Measurements from ENCODE around the gene MYLK. TPM values are rescaled to one million over a fixed set of nuclear protein-coding genes. Genes with fewer than 3 reads are reported as not detected.

Gene MYLK
- total and polyA plus RNA-seq, 2 donors (not counting 1 experiment from before 2014, with no cell fraction given) = 0.51 TPM; not detected in 1

DNA sequence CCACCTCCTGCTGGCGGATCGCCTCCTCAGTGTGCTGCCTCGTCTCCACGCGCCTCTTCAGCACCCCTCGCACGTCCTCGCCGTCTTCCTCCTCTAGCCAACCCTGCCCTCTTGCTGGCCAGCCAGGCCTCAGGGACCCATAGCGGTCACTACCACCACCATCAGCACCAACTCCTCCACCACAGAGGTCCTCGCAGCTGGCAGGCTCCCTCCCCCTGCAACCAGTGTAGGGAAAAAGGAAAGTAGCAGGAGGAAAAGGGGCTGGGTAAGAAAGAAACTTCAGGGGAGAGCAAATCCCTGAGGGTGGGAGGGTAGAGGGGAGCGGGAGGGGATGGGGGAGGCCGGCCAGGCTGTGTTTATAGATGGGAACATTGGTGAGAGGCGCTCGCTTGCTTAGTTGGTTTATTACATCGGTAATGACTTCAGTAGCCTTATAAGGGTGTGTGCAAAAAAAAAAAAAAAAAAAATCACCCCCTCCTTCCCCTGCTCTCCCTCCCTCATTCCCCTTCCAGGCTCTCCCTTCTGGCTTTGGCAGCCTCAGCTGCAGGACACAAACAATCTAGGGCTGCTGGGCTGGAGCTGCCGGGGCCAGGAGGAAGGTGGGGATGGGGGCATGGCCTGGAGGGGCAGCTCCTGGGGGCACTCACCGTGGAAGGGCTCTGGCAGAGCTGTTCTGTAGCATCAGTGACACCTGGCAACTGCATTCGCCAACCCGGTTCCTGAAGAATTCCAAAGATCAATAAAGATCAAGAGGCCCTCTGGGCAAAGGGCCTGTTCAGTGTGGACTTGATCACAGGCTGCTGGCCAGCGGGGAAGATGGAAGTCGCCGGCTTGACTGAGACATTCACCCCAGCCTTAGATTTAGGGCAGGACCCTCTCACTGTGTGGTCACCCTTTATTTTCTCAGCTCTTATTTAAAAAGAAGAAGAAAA is 183.1 kb downstream of the MYLK start:
- no peaks in the 10 kb centered on the region for H3K9me3 ChIP-seq (ENCODE audit: control extremely low read depth in 1 of 3, control insufficient read depth in 2 of 3, insufficient read depth in 1 of 3, low read length in 2 of 3)
- no peak overlapping the region for H3K4me2 ChIP-seq (replicated peaks; ENCODE audit: low read depth, low read length, poor library complexity, severe bottlenecking)
- H3K4me1 ChIP-seq (ENCODE audit: control insufficient read depth in 2 of 2, insufficient read depth in 2 of 2, low read length in 2 of 2) = peaks cover 3 to 4% of the 10 kb centered on the region in 2 donors
- intact Hi-C loops (cut with micrococcal nuclease) = no loop called here
- ChIA-PET POLR2A (no interaction called here), CTCF (interaction anchor here (1.3 to 3.2 kb wide), 2 partner anchors 23 to 48 kb away, joined by 5 to 29 read pairs; no protein-coding TSS in a partner anchor)
- H3K27me3 ChIP-seq (replicated peaks in 1 of 4; ENCODE audit: control extremely low read depth in 1 of 4, control insufficient read depth in 3 of 4, insufficient read depth in 4 of 4, low read length in 3 of 4) = no peaks in the 10 kb centered on the region
- Mint-ChIP-seq H3K27me3 (peaks cover 13% of the 10 kb centered on the region), H3K9me3 (ENCODE audit: insufficient read depth) (no peaks in the 10 kb centered on the region), H3K27ac (no peak overlapping the region), H3K4me1 (peaks cover 5% of the 10 kb centered on the region), H3K4me3 (no peak overlapping the region)
- no peak overlapping the region for H3K9ac ChIP-seq (ENCODE audit: low read length)
- no peak overlapping the region for H2AFZ ChIP-seq (ENCODE audit: insufficient read depth, low read depth, low read length, poor library complexity, severe bottlenecking)
- ATAC-seq (ENCODE audit: low read depth) (no peak), DNase-seq (no peak)
- WGBS (ENCODE audit: insufficient coverage) = 91% methylated on average over 6 of the region's 23 CpGs
- no peaks in the 10 kb centered on the region for H4K20me1 ChIP-seq (ENCODE audit: control insufficient read depth, insufficient read depth, low read length, poor library complexity, severe bottlenecking)
- TF ChIP-seq, protein P1, sequence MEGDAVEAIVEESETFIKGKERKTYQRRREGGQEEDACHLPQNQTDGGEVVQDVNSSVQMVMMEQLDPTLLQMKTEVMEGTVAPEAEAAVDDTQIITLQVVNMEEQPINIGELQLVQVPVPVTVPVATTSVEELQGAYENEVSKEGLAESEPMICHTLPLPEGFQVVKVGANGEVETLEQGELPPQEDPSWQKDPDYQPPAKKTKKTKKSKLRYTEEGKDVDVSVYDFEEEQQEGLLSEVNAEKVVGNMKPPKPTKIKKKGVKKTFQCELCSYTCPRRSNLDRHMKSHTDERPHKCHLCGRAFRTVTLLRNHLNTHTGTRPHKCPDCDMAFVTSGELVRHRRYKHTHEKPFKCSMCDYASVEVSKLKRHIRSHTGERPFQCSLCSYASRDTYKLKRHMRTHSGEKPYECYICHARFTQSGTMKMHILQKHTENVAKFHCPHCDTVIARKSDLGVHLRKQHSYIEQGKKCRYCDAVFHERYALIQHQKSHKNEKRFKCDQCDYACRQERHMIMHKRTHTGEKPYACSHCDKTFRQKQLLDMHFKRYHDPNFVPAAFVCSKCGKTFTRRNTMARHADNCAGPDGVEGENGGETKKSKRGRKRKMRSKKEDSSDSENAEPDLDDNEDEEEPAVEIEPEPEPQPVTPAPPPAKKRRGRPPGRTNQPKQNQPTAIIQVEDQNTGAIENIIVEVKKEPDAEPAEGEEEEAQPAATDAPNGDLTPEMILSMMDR (IDR thresholded peaks at IDR 0.05) = no peak
- no peak for TF ChIP-seq EZH2 (IDR thresholded peaks at IDR 0.05; ENCODE audit: borderline replicate concordance, insufficient read depth, low read depth, low read length, poor library complexity, severe bottlenecking)
- H3K79me2 ChIP-seq (ENCODE audit: control insufficient read depth, insufficient read depth, low read length) = no peaks in the 10 kb centered on the region
- no peaks in the 10 kb centered on the region for H3K36me3 ChIP-seq (replicated peaks in 1 of 2; ENCODE audit: control extremely low read depth in 1 of 2, control insufficient read depth in 1 of 2, extremely low read depth in 1 of 2, insufficient read depth in 2 of 2, low read length in 1 of 2)
- no peak overlapping the region for H3K27ac ChIP-seq (ENCODE audit: low read length in 2 of 2)
- no peak overlapping the region for H3K4me3 ChIP-seq (ENCODE audit: control extremely low read depth in 1 of 5, extremely low read depth in 1 of 5, insufficient read depth in 1 of 5, low read depth in 2 of 5, low read length in 4 of 5)

DNA sequence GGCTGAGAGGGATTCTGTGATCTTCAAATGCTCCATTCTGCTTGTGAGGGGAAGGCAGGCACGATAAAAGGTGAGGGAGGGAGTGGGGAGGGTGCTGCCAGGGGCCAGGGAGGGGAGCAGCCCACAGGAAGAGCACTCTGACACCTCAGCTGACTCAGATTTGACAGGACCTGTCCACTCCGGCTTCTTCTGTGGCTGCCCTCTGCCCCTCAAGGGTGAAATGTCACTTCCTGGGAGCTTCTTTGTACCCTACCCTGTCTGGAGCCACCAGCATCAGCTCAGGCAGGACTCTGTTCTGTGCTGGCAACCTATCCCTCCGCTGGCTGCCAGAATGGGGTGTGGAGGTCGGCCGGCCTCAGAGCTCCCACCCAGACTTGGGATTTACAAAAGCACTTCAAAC is 185.3 kb downstream of the MYLK start:
- 72% methylated on average over 5 of the region's 5 CpGs for whole genome bisulfite sequencing (ENCODE audit: insufficient coverage)
- no peaks in the 10 kb centered on the region for H3K36me3 ChIP-seq (replicated peaks in 1 of 2; ENCODE audit: control extremely low read depth in 1 of 2, control insufficient read depth in 1 of 2, extremely low read depth in 1 of 2, insufficient read depth in 2 of 2, low read length in 1 of 2)
- H4K20me1 ChIP-seq (ENCODE audit: control insufficient read depth, insufficient read depth, low read length, poor library complexity, severe bottlenecking) = no peaks in the 10 kb centered on the region
- no peak overlapping the region for H3K4me2 ChIP-seq (replicated peaks; ENCODE audit: low read depth, low read length, poor library complexity, severe bottlenecking)
- peaks cover 0 to 4% (median 0%) of the 10 kb centered on the region in 3 donors for H3K9me3 ChIP-seq (ENCODE audit: control extremely low read depth in 1 of 3, control insufficient read depth in 2 of 3, insufficient read depth in 1 of 3, low read length in 2 of 3)
- no peaks in the 10 kb centered on the region for H3K27me3 ChIP-seq (replicated peaks in 1 of 4; ENCODE audit: control extremely low read depth in 1 of 4, control insufficient read depth in 3 of 4, insufficient read depth in 4 of 4, low read length in 3 of 4)
- H3K4me1 Mint-ChIP-seq = peaks cover 11% of the 10 kb centered on the region
- H3K4me1 ChIP-seq (ENCODE audit: control insufficient read depth in 2 of 2, insufficient read depth in 2 of 2, low read length in 2 of 2) = peaks cover 6 to 10% of the 10 kb centered on the region in 2 donors
- no peaks in the 10 kb centered on the region for H3K9me3 Mint-ChIP-seq (ENCODE audit: insufficient read depth)
- ChIA-PET CTCF (interaction anchor here (1.1 kb wide), 1 partner anchor 46 kb away, joined by 4 read pairs; no protein-coding TSS in a partner anchor), POLR2A (no interaction called here)
- no peak overlapping the region for H3K27ac ChIP-seq (ENCODE audit: low read length in 2 of 2)
- DNase-seq (no peak), ATAC-seq (ENCODE audit: low read depth) (no peak)
- H3K27ac Mint-ChIP-seq = no peak overlapping the region
- no peaks in the 10 kb centered on the region for H3K79me2 ChIP-seq (ENCODE audit: control insufficient read depth, insufficient read depth, low read length)
- no peak overlapping the region for H3K4me3 Mint-ChIP-seq
- H3K27me3 Mint-ChIP-seq = peaks cover 9% of the 10 kb centered on the region
- no peak for TF ChIP-seq EZH2 (IDR thresholded peaks at IDR 0.05; ENCODE audit: borderline replicate concordance, insufficient read depth, low read depth, low read length, poor library complexity, severe bottlenecking)
- TF ChIP-seq, protein P1 (IDR thresholded peaks at IDR 0.05) = no peak
- no peak overlapping the region for H2AFZ ChIP-seq (ENCODE audit: insufficient read depth, low read depth, low read length, poor library complexity, severe bottlenecking)
- H3K9ac ChIP-seq (ENCODE audit: low read length) = no peak overlapping the region
- H3K4me3 ChIP-seq (ENCODE audit: control extremely low read depth in 1 of 5, extremely low read depth in 1 of 5, insufficient read depth in 1 of 5, low read depth in 2 of 5, low read length in 4 of 5) = no peak overlapping the region
- intact Hi-C loops (cut with micrococcal nuclease) = no loop called here

Measured in B cell (primary cell).